NCI-H510A treated with DMSO at 0.1 percent for 48 hours (cell line): Measurements from ENCODE around the gene LMAN2.
"Not testable (repeated sequence)": the region's sequence is repeated elsewhere in the genome, so short reads cannot be mapped to it uniquely, and the experiment has no call there.

Experiments
- DNase-seq: peaks from one replicate; lab custom pipeline; 2025; lab: John Stamatoyannopoulos, UW

The LMAN2 gene

GRCh38 chr5:177378884-177379883 lies 27.7 kb upstream of the LMAN2 start:
- DNase-seq = peak; percentile 20

DNA sequence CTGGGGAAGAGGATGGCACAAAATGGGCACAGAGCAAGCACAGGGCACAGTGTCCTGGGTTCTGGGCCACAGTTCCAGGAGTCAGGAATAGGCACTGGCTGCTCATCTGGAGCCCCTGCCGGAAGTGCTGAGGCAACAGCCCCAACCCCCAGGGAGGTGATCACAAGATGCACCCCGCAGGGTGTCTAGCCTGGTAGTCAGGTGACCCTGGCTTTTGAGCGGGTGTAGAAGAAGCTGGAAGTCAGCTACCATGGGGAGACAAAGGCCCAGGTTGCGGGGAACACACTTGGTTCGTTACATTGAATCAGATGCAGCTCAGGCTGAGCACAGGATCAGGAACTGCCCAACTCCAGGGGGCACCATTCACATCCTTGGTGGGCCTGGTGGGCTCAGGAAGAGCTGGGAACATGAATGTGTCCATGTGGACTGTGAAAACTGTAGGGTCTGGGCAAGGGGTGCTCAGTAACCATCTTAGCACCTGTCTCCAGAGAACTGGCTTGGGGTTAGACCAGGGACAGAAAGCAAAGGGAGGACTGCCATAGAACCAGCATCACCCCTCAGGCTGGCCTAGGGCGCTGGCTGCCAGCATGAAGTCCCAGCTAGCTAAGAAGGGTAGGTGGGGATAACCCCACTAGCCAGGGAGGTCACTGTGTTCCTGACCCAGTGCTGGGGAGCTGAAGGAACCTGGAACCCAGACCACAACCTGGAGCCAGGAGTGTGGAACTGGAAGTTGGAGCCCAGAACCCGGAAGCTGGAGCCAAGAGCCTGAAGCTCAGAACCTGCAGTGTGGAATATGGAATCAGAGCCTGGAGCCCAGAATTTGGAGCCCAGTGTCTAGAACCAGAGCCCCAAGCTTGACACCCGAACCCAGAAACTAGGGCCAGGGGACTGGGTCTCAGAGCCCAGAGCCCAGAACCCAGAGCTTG lies 26.6 kb upstream of the LMAN2 start:
- DNase-seq = no peak

DNA sequence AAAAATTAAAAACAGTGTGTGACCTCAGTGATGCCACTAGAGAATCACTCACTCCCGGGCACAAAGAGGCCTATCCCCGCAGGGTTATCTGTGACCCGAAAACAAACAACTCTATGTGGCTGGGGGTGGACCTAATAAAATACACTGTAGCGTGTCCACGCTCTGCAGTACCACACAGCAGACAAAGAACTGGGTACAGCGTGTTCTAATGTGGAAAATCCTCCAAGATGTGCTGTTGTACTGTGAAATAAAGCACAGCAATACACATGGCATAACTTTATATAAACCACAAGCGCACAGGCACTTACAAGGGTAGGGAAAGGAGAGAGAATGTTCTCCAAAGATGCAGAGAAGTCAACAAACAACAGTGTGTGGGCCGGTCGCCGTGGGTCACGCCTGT lies 24.6 kb upstream of the LMAN2 start:
- no peak for DNase-seq

- DNase-seq = not testable (repeated sequence)
Observed at GRCh38 chr5:177375516-177375915, 24.0 kb upstream of the LMAN2 start.

- DNase-seq = no peak
Observed at GRCh38 chr5:177374211-177374610, 22.7 kb upstream of the LMAN2 start.

DNA sequence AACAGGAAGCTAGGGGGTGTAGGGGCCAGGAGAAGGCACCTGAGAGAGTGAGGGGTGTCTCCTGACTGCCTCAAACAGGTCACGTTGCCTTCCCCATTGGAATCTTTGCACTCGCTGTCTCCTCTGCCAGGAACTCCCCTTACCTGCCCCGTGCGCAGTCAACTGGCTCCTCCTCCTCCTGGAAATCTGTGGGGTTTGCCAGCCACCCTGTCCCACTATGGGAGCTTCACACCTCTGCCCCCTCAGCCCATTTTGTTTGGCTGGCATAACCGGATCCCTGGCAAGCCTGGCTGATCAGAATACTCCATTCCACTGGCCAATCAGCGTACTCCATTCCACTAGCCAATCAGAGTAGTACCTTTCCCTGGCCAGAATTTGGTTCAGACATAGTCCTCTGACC lies 22.3 kb upstream of the LMAN2 start:
- no peak for DNase-seq

- no peak for DNase-seq
Observed at GRCh38 chr5:177372910-177373309, 21.4 kb upstream of the LMAN2 start.

DNA sequence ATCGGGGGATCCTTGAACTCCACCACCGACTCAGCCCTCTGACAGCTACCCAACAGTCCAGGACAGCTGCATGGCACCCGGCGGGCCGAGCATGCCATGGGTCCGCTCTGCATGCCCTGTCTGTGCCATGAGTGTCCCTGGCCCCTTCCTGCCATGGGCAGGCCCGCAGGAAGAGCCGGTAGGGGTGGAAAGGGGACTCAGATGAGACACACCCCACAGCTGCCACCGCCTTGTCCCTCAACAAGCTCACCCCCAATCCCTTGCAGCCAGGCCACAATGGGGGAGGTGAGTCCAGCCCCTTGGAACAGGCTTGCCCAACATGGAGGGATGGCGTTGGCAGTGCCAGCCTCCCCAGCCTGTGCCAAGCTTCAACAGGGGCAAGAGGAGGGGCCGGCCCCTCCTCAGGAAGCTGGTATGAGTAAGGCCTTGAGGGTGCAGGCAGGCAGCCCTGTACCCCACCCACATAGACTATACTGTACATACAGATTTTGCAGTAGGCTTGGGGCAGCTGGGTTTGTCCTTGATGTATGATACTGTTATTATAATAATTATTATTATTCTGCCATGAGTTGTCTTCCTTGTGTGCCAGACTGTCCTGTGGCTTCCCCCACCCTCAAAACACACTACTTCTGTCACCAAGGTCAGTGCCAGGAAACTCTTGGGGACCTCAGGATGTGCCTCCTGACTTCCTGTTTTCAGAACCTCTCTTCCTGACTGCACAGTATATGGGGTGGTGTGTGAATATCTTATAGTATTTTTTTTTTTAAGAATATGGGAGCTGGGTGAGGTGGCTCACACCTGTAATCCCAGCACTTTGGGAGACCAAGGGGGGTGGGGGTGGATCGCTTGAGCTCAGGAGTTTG lies 20.8 kb upstream of the LMAN2 start:
- DNase-seq = no peak

DNA sequence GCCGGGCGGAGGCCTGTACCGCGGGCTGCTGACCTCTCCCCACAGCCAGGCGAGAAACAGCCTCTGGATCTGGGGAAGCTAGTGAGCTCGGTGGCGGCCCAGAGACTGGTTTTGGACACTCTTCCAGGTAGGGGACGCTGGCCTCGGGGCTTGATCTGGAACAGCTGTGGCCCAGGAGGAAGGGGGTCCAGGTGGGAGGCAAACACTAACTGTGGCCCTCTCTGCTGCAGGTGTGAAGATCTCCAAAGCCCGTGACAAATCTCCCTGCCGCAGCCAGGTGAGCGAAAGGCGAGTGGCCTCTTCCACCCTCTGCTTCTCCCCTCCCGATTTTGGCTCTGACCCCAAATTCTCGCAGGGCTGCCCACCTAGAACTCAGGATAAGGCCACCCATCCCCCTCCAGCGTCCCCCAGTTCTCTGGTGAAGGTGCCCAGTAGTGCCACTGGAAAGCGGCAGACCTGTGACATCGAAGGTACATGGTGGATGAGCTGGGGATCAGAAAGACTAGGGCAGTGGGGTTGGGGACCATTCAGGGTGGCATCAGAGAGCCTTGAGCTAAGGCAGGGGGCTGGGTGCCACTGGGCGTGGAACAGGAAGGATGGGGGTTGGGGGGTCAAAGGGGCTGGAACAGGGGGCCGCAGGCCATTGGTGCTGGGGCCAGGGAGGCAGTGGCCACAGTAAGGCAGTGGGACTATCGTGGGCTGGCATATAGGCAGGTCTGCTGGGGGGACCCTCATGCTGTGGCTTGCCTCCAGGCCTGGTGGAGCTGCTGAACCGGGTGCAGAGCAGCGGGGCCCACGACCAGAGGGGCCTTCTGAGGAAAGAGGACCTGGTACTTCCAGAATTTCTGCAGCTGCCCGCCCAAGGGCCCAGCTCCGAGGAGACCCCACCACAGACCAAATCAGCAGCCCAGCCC lies 19.9 kb upstream of the LMAN2 start:
- DNase-seq = no peak

GRCh38 chr5:177370488-177371119 lies 19.1 kb upstream of the LMAN2 start:
- no peak for DNase-seq

DNA sequence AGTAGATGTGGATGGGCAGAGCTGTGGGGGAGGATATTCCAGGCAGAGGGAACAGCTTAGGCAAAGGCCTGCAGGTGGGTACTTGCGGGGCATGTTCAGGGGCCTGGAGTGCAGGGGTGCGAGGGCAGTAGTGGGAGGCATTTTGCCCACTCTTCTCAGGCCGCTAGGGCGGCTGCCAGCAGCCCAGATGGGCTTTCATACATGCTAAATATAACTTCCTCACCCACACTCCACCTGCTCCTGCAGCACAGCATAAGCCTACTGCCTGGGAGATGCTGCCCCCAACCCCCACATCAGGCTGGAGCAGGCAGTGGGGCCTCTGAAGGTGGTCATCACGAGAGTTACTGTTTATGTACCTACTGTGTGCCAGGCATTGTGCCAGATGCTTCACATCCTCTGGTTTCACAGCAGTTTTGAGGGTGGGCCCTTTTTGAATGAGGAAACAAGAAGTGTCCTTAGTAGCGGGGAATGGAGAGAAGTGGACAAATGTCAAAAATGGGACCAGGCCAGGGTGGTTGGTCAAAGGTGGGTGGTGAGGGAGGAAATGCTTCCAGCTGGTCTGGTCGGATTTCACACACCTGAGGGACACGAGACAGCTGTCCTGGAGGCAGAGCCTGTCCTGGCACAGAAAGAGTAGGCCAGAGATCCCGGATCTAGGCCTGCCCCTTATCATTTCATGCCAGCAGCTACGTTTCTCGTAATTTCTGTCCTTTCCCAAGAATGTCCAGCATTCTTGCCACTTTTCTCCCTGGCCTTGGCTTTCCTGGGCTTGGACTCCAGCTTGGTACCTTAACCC lies 18.4 kb upstream of the LMAN2 start:
- no peak for DNase-seq

DNA sequence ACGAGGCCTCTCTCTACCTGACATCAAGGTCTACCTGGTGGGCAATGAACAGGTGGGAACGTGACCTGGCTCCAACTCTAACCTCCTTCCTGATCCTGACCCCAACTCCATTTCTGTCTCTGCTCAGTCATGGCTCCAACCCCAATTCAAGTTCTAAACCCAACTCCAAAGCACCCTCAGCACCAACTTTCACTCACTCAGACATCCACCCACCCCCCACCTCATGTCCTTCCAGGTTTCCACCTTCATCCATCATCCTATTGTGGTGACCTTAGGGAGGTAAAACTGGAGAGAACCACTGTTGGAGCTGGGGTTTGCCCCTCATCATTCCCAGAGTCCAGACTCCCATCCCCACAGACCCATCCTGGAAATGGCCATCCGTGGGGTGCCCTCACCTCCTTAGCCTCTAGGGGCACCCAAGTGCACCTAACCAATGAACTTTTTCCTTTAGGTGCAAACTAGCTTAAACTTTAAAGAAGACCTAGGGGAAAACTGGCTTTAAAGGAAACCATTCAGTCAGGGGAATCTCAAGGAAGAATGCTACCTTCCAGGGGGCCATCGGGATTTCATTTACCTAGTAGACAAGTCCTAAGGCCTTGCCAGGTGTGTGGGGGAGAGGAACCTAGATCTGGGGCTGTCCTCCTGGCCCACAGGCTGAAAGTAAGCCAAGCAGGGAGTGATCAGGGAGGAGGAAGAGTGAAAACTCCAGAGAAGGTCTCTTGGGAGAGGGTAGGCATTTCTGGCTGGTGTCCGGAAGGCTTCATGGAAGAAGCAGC lies 17.6 kb upstream of the LMAN2 start:
- DNase-seq = no peak

DNA sequence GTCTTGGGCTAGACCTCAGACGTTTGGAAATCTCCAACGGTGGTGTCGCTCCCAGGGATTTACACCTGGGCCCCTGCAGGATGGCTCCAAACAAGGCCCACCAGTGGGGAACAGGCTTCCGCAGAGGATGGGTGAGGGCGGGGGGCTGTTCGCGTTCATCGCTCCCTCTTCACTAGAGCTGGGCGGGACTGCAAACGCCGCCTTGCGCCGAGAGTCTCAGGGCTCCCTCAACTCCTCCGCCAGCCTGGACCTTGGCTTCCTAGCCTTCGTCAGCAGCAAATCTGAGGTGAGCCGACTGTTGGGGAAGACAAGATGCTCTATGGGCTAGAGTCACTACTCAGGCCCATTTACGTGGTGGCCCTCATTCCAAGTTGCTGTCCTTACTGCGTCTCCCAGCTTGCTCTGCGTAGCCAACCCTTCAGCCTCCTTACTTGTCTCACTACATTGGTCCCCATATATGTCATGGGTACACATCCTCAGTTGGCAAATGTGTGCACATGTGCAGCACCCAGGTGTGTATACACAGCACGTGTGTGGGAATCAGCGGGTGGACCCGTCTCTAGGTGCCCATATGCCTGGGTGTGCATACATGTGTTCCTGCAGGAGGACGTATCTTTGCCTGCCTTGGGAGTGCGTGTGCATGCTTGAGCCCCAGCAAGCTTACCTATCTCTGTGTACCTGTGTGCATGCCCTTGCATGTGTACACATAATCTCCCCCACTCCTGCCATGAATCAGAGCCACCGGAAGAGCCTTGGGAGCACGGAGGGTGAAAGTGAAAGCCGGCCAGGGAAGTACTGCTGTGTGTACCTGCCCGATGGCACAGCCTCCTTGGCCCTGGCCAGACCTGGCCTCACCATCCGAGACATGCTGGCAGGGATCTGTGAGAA lies 16.8 kb upstream of the LMAN2 start:
- no peak for DNase-seq

GRCh38 chr5:177367323-177367848 lies 15.9 kb upstream of the LMAN2 start:
- DNase-seq = no peak

GRCh38 chr5:177366528-177367322 lies 15.3 kb upstream of the LMAN2 start:
- DNase-seq = no peak

DNA sequence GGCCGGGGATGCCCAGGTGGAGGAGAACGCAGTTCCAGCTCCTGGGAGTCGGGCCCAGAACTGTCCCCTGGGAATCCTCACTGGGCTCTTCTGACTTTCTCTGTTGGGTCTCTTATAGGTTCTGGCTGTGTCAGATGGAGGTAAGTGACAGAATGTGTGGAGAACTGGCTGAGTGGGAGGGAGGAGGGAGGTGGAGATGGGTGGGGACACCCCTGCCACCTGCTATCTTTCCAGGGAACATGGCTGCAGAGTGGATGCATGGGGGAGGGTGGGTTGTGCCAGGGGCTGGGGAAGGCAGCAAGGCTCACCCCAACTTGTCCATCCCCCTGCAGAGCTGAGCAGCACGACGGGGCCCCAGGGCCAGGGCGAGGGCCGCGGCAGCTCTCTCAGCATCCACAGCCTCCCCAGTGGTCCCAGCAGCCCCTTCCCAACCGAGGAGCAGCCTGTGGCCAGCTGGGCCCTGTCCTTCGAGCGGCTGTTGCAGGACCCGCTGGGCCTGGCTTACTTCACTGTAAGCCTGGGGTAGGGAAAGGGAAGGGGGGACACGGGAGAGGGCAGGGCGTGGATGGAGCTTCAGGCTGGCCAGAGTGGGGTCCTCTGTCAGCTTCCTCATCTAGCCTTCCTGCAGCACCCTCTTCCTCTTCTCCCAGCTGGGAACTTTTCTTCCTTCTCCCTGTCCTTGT lies 14.5 kb upstream of the LMAN2 start:
- DNase-seq = no peak
